ENCODE data around the gene SEC14L2. TPM values are rescaled to one million over a fixed set of nuclear protein-coding genes. Genes with fewer than 3 reads are reported as not detected.

SEC14L2 gene
- total and polyA plus RNA-seq, 2 donors (not counting 3 experiments of a cell fraction or from before 2014, with no cell fraction given): 22.5 to 28.8 TPM

- Histone ChIP-seq H3K36me3 (ENCODE audit: control insufficient read depth in 2 of 2, extremely low read depth in 1 of 2, insufficient read depth in 2 of 2, low read length in 2 of 2) (no peaks in the 10 kb centered on the region), H2AFZ (ENCODE audit: low read depth, low read length) (no peak overlapping the region), H3K9ac (replicated peaks; ENCODE audit: extremely low read depth, insufficient read depth, low read length) (no peak overlapping the region), H3K9me1 (replicated peaks; ENCODE audit: control insufficient read depth, extremely low read depth, insufficient read depth, low read length) (no peaks in the 10 kb centered on the region), H3K27ac (ENCODE audit: insufficient read depth, low read depth, low read length) (no peak overlapping the region), H3K9me3 (replicated peaks; ENCODE audit: control insufficient read depth, insufficient read depth, low read length) (no peaks in the 10 kb centered on the region), H4K20me1 (replicated peaks; ENCODE audit: control insufficient read depth, extremely low read depth, insufficient read depth, low read length) (no peaks in the 10 kb centered on the region), H3K4me2 (ENCODE audit: insufficient read depth, low read length) (no peak overlapping the region), H3K79me2 (ENCODE audit: control insufficient read depth, insufficient read depth, low read length) (no peaks in the 10 kb centered on the region), H3K4me3 (replicated peaks in 1 of 3; ENCODE audit: insufficient read depth in 1 of 3, low read depth in 1 of 3, low read length in 3 of 3) (no peak overlapping the region), H3K27me3 (ENCODE audit: control insufficient read depth in 2 of 2, insufficient read depth in 2 of 2, low read length in 2 of 2) (peaks cover 9 to 11% of the 10 kb centered on the region in 2 experiments), H3K4me1 (ENCODE audit: control insufficient read depth, extremely low read depth, insufficient read depth, low read length) (no peaks in the 10 kb centered on the region)
- TF ChIP-seq MYC (IDR thresholded peaks at IDR 0.05; ENCODE audit: low read depth, low read length): no peak
- TF ChIP-seq EZH2 (IDR thresholded peaks at IDR 0.05; ENCODE audit: borderline replicate concordance, low read depth, low read length, severe bottlenecking): no peak
- TF ChIP-seq FOS (IDR thresholded peaks at IDR 0.05; ENCODE audit: borderline replicate concordance, insufficient read depth, low read length): no peak
- DNase-seq (ENCODE audit: low read depth, low spot score): no peak
- no peak for FAIRE-seq
- intact Hi-C loops (cut with micrococcal nuclease) (no loop called here), dilution Hi-C loops (cut with MboI; ENCODE audit: extremely low pct_ligation_motif_present, low sequenced_read_pairs) (no loop called here)
- no TSS peak for BruUV-seq (replicated peaks)
- ChIA-PET CTCF (no interaction called here), POLR2A (no interaction called here)
Measured at GRCh38 chr22:30472994-30473720, 76.3 kb downstream of the SEC14L2 start.

DNA sequence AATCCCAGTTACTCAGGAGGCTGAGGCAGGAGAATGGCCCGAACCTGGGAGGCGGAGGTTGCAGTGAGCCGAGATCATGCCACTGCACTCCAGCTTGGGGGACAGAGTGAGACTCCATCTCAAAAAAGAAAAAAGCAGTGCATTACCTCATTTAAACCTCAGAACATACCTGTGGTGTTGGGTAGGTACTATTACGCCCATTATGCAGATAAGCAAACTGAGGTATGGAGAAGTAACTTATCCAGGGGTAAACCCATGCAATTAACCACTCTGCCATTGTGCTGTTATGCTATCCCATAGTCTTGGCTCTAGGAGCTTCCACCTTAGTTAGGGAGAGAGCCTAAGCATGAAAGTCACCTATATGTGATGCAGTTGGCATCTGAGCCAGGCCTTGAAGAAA, 77.3 kb downstream of the SEC14L2 start:
- H2AFZ ChIP-seq (ENCODE audit: low read depth, low read length): no peak overlapping the region
- dilution Hi-C loops (cut with MboI; ENCODE audit: extremely low pct_ligation_motif_present, low sequenced_read_pairs): no loop called here
- H3K4me1 ChIP-seq (ENCODE audit: control insufficient read depth, extremely low read depth, insufficient read depth, low read length): no peaks in the 10 kb centered on the region
- DNase-seq (ENCODE audit: low read depth, low spot score) (no peak), FAIRE-seq (no peak)
- ChIA-PET POLR2A (no interaction called here), CTCF (interaction anchor here (1.6 kb wide), 1 partner anchor 10 kb away, joined by 5 read pairs; no protein-coding TSS in a partner anchor)
- peaks cover 11% of the 10 kb centered on the region in 2 experiments for H3K27me3 ChIP-seq (ENCODE audit: control insufficient read depth in 2 of 2, insufficient read depth in 2 of 2, low read length in 2 of 2)
- H3K79me2 ChIP-seq (ENCODE audit: control insufficient read depth, insufficient read depth, low read length): no peaks in the 10 kb centered on the region
- no peak overlapping the region for H3K4me3 ChIP-seq (replicated peaks in 1 of 3; ENCODE audit: insufficient read depth in 1 of 3, low read depth in 1 of 3, low read length in 3 of 3)
- no peak overlapping the region for H3K27ac ChIP-seq (ENCODE audit: insufficient read depth, low read depth, low read length)
- H3K9ac ChIP-seq (replicated peaks; ENCODE audit: extremely low read depth, insufficient read depth, low read length): no peak overlapping the region
- no peaks in the 10 kb centered on the region for H3K9me3 ChIP-seq (replicated peaks; ENCODE audit: control insufficient read depth, insufficient read depth, low read length)
- H4K20me1 ChIP-seq (replicated peaks; ENCODE audit: control insufficient read depth, extremely low read depth, insufficient read depth, low read length): no peaks in the 10 kb centered on the region
- no peaks in the 10 kb centered on the region for H3K9me1 ChIP-seq (replicated peaks; ENCODE audit: control insufficient read depth, extremely low read depth, insufficient read depth, low read length)
- no TSS peak for BruUV-seq (replicated peaks)
- no peaks in the 10 kb centered on the region for H3K36me3 ChIP-seq (ENCODE audit: control insufficient read depth in 2 of 2, extremely low read depth in 1 of 2, insufficient read depth in 2 of 2, low read length in 2 of 2)
- no peak overlapping the region for H3K4me2 ChIP-seq (ENCODE audit: insufficient read depth, low read length)
- TF ChIP-seq, protein P1, sequence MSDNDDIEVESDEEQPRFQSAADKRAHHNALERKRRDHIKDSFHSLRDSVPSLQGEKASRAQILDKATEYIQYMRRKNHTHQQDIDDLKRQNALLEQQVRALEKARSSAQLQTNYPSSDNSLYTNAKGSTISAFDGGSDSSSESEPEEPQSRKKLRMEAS (IDR thresholded peaks at IDR 0.05; ENCODE audit: insufficient read depth, insufficient read length): no peak
- TF ChIP-seq GATA2 (IDR thresholded peaks at IDR 0.05; ENCODE audit: insufficient read depth, insufficient read length, low read depth, low read length) (no peak), JUN (IDR thresholded peaks at IDR 0.05; ENCODE audit: borderline replicate concordance, insufficient read depth, insufficient read length, low read depth) (no peak), EZH2 (IDR thresholded peaks at IDR 0.05; ENCODE audit: borderline replicate concordance, low read depth, low read length, severe bottlenecking) (no peak), POLR2AphosphoS5 (IDR thresholded peaks at IDR 0.05; ENCODE audit: insufficient read depth, low read depth, low read length) (no peak), MYC (IDR thresholded peaks at IDR 0.05; ENCODE audit: low read depth, low read length) (no peak), FOS (IDR thresholded peaks at IDR 0.05; ENCODE audit: borderline replicate concordance, insufficient read depth, low read length) (no peak), CTCF (IDR thresholded peaks at IDR 0.05; ENCODE audit: extremely low read depth in 1 of 2, insufficient read depth in 1 of 2, low read depth in 1 of 2, low read length in 2 of 2) (no peak), POLR2A (IDR thresholded peaks at IDR 0.05; ENCODE audit: low read depth, low read length) (no peak)
- intact Hi-C loops (cut with micrococcal nuclease): no loop called here

Data from endothelial cell of umbilical vein (primary cell).